Sigmoid colon (tissue), 4 donors: Measurements from ENCODE around the gene RRAD.

Experiments
- CTCF ChIP-seq, 4 experiments: fragments of 450-650 bp in 3 of 4; fragments of 200-600 bp in 1 of 4; IDR thresholded peaks; one replicate each; pipeline ENCODE4 v1.5.1; 2016 to 2019; ENCODE audit warnings: antibody characterized with exemption in 4 of 4, mild to moderate bottlenecking in 3 of 4, moderate library complexity in 2 of 4
- EP300 ChIP-seq, 4 donors: sonication (generic); formaldehyde crosslinking; IDR thresholded peaks; one replicate each; pipeline ENCODE4 v1.6.1; 2017; ENCODE audit warnings: antibody characterized with exemption in 4 of 4
- POLR2A ChIP-seq, 2 donors: fragments of 450-650 bp; IDR thresholded peaks; one replicate each; pipeline ENCODE4 v1.6.1; 2016; ENCODE audit warnings: antibody characterized with exemption in 2 of 2, mild to moderate bottlenecking in 2 of 2, moderate library complexity in 2 of 2
- POLR2AphosphoS5 ChIP-seq, 4 donors: sonication (generic); formaldehyde crosslinking; IDR thresholded peaks; one replicate each; pipeline ENCODE4 v1.6.1; 2017; ENCODE audit warnings: antibody characterized with exemption in 4 of 4

DNA sequence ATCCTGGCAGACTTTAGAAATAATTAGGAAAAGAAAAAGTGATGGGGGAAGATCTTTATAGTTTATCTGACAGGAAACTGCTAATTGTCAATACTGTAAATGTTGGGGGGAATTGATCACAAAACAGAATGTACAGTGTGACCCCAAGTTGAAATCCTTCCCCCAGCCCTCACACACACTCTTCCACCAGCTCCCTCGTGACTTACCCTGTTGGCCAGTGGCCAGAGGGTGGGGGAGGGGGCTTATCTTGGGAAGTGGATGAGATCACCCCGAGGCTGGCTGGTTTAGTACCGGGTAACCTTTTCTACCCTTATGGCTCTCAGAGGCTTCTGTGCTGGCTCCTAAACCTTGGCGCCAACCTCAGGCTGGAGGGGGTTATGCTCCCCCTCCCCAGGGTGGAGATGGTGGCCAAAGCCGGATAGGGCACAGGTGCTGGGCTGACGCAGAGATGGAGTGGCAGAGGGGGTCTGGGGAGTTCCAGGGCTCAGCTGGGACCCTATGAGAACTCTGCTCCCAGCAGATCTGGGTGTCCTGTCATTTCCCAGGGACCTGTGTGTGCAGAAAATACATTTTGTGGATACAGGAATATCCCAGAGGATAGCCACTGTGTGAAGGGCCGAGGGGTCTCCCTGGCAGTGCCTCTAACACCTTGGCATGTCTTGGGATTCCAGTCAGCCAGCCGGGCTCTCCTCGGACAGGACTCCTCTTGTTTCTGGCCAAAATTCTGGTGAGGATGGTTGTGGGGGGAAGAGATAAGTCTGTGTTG is 25.2 kb downstream of the RRAD start:
- TF ChIP-seq CTCF (IDR thresholded peaks at IDR 0.05): no peak
- TF ChIP-seq POLR2A (IDR thresholded peaks at IDR 0.05): no peak
- peak; percentile 3 to 76 (median 63) for TF ChIP-seq POLR2AphosphoS5 (IDR thresholded peaks at IDR 0.05)
- peak in 2 of 4 donors; percentile 6 to 72 for TF ChIP-seq EP300 (IDR thresholded peaks at IDR 0.05)
